ENCODE measurements around the gene RGS7BP.

The RGS7BP gene

GRCh38 chr5:64566310-64566916 is 60.6 kb downstream of the RGS7BP start:
- no peak for DNase-seq

DNA sequence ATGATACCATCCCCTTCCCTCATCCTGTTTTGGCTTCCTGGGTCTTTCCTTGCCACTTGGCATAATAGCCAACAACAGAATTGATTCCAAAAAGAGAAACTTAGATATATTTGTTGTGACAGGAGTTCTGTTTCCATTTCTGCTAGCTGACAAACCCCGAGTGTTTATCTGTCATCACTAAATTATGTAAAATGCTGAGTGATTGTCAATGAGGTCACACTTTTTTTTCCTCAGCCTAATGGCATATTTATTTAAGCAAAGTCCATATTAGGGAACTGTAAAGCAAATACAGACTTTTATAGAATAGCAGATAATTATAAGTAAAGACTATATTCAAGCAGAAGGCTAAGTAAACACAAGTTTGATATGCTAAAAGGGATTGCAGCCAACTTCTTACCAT is 64.0 kb downstream of the RGS7BP start:
- no peak for DNase-seq

DNA sequence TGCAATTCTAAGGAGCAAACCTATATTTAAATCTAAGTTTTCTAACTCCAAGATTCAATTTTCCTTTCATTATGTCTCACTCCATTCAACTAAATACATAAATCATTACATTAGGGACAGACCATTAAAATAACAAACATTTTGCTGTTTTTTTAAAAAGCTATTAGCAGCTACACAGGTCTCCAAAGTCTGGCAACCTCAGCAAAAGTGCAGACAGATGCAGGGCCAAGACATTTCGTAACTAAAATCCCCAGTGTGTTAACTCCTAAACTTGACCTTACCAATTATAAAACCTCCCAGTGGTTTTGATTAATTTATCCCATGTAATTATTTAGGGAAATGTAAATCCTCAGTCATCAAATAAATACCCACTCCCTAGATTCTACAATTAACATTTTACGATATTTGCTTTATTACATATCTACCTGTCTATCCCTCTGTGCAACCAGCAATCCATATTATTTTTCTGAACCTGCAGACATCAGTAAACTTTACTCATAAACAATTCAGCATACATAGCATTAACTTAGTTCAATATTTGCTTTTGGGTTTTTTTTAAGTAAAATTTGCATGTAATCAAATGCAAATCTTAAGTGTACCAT is 64.7 kb downstream of the RGS7BP start:
- no peak for DNase-seq

DNA sequence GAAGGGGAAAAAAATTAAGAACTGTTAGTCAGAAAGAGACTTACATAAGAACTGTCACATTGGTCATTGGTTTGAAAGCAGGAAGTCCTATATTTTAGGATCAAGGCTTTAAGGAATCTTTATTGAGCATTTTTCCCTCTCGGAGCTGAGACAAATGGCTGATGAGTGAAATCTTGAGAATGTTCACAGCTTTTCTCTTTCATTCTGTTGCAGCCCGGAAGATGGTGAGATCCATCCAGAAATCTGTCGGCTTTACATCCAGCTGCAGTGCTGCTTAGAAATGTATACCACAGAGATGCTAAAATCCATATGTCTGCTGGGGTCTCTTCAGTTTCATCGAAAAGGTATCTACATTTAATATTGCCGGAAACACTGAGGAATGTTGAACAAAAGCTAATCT is 69.7 kb downstream of the RGS7BP start:
- DNase-seq = no peak

GRCh38 chr5:64576250-64576649 is 70.4 kb downstream of the RGS7BP start:
- DNase-seq = no peak

DNA sequence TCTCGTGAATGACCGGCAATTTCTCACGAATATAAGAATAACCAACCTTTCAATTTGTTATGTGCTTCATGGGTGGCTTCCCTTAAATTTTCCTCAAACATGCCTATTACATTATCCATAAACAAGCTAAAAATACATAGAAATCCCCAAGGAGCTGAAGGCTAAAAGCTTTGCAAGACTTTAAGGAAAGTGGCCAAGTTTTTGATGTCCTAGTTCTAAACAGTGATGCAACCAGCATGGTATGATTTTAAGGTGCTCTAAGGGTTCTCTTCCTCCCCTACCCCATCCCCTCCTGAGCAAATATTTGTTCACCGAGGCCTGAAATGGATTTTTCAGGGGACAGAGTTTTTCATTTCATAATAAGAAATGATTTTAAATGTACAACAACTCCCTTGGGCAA is 79.8 kb downstream of the RGS7BP start:
- no peak for DNase-seq

DNA sequence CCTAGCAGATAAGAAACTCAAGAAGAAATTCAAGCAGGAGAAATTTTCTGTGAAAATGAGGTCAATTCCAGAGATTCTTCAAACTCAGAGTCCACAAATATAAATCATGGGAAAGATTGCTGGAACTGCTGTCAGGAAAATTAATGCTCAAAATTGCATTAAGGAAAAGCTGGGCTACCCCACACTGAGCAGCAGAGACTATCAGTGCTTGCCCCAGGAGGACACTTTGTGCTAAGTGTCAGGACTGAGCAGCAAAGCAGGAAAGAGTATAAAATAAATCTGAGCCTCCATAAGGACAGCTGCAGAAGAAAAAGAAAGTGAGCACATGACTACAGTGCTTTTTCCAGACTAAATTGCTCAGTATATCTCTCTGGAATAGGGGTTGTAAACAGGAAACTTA is 81.6 kb downstream of the RGS7BP start:
- no peak for DNase-seq

- no peak for DNase-seq
These were observed 87.0 kb downstream of the RGS7BP start for GRCh38 chr5:64592730-64593341.

- no peak for DNase-seq
These were observed 88.2 kb downstream of the RGS7BP start for GRCh38 chr5:64594025-64594424.

DNA sequence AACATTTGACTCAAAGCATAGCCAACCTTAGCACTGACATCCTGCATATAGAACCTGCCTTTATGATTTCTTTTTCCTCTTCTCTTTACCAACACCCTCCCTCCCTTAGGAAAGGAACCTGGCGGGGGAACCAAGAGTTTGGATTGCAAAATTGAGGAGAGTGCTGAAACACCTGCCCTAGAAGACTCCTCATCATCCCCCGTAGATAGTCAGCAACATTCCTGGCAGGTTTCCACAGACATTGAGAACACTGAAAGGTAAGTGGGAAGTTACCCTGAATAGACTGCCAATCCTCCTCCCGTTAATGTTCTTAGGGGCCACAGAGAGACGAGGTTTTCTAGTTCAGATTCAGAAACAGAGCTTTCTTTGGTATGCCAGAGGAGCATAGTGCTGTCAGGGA is 88.8 kb downstream of the RGS7BP start:
- no peak for DNase-seq

- DNase-seq = no peak
These were observed 89.4 kb downstream of the RGS7BP start for GRCh38 chr5:64595031-64595855.

- DNase-seq = no peak
These were observed 93.4 kb downstream of the RGS7BP start for GRCh38 chr5:64599226-64599625.

DNA sequence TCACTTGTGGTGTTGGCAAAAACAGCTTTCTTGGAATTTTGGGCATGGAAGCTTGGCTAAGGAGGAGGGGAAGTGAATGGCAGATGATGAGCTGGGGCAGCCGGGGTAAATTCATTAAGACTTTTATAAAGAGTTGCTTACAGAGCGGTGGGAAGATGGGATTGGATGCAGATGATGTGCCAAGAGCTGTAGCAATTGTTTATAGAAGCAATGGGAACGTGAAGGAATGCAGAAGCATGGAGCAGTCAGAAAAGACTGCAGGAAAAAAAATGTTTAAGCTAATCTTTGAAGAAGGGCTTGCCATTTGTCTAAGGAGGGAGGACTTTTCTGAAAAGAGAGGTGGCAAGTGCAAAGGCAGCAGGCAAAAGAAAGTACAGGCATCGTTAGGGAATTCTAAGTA is 97.9 kb downstream of the RGS7BP start:
- no peak for DNase-seq

DNA sequence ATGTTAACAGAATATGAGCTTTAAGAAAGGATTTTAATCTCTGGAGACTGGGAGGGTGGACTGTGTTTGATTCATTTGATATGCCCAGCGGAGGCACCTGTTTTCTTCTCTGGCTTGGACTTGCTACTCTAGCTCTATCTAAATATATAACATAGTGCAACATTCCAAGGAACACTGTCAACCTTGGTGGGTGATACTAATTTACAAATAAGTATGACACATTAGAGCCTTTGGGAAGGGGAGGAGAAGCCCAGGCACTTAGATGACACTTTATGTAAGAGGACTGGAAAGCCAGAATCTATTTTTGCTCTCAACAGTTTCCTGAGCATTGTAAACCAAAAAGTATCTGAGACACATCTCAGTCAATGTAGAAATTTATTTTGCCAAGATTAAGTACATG is 101.1 kb downstream of the RGS7BP start:
- DNase-seq = no peak

GRCh38 chr5:64612344-64612961 is 106.6 kb downstream of the RGS7BP start:
- no peak for DNase-seq

GRCh38 chr5:64615895-64616294 is 110.1 kb downstream of the RGS7BP start:
- no peak for DNase-seq

DNA sequence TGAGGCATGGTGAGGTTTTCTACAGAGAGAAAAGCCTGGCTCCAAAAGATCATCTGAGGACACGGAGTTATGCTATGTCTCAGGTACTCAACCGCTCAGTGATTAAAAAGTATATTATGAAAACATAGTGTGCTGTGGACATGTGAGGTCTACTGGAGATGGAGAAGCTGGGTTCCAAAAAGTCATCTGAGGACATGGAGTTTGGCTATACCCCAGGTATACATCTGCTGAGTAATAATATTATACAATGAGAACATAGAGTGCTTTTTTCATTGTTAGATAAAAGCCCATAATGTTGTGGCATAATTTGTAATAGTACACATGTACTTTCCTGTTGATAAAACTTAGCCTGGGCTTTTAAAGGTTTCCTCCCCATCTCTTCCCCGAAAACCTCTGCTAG is 113.8 kb downstream of the RGS7BP start:
- no peak for DNase-seq

DNA sequence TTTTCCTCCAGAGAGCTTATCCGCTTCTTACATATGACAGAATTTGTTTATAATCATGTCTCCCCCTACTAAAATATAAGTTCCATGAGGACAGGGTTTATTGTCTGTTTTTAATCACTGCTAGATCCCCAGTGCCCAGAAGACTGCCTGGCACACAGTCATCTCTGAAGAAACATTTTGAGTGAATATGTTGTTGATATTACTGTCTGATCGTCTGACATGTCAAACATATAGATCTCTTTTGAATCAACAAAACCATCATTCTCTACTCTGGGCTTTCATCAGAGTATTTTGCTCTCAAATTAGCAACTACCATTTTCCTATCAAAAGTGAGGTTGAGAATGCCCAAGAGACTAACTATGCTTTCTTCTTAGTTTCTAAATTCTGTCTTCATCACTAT is 117.2 kb downstream of the RGS7BP start:
- DNase-seq = no peak

DNA sequence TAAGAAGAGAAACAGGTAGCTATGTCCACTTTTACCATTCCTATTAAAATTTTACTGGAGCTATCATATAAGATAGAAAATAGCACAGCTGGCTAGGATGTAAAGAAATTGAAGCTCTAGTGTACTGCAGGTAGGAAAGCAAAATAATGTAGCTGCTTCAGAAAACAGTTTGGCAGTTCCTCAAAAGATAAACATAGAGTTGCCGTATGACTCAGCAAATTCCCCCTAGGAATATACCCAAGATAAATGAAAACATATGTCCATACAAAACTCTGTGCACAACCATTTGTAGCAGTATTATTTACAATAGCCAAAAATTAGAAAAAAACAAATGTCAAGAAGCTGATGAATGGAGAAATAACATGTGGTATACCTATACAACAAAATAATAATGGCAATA is 119.9 kb downstream of the RGS7BP start:
- DNase-seq = no peak

- no peak for DNase-seq
These were observed 123.1 kb downstream of the RGS7BP start for GRCh38 chr5:64628901-64629300.

GRCh38 chr5:64629841-64630240 is 124.0 kb downstream of the RGS7BP start:
- no peak for DNase-seq

- no peak for DNase-seq
These were observed 126.4 kb downstream of the RGS7BP start for GRCh38 chr5:64632251-64632650.

GRCh38 chr5:64634997-64635686 is 129.3 kb downstream of the RGS7BP start:
- DNase-seq = no peak
